ENCODE measurements around the gene DIS3L2.
"Not testable (repeated sequence)": the region's sequence is repeated elsewhere in the genome, so short reads cannot be mapped to it uniquely, and the experiment has no call there.

DIS3L2 gene

GRCh38 chr2:231929961-231930592 lies 31.4 kb upstream of the DIS3L2 start:
- no peak for DNase-seq

GRCh38 chr2:231930593-231931281 lies 30.8 kb upstream of the DIS3L2 start:
- no peak for DNase-seq

- DNase-seq = no peak
Measured at GRCh38 chr2:231931481-231931915, 30.0 kb upstream of the DIS3L2 start.

- DNase-seq = no peak
Measured at GRCh38 chr2:231932711-231932970, 28.9 kb upstream of the DIS3L2 start.

GRCh38 chr2:231932985-231933915 lies 28.3 kb upstream of the DIS3L2 start:
- DNase-seq = no peak

GRCh38 chr2:231933916-231934401 lies 27.6 kb upstream of the DIS3L2 start:
- no peak for DNase-seq

- DNase-seq = no peak
Measured at GRCh38 chr2:231934441-231935206, 26.9 kb upstream of the DIS3L2 start.

GRCh38 chr2:231935207-231935524 lies 26.3 kb upstream of the DIS3L2 start:
- DNase-seq = no peak

GRCh38 chr2:231935815-231936214 lies 25.7 kb upstream of the DIS3L2 start:
- no peak for DNase-seq

GRCh38 chr2:231936491-231936890 lies 25.0 kb upstream of the DIS3L2 start:
- DNase-seq = no peak

GRCh38 chr2:231937057-231937456 lies 24.5 kb upstream of the DIS3L2 start:
- DNase-seq = no peak

- no peak for DNase-seq
Measured at GRCh38 chr2:231939022-231939421, 22.5 kb upstream of the DIS3L2 start.

GRCh38 chr2:231940795-231941194 lies 20.7 kb upstream of the DIS3L2 start:
- no peak for DNase-seq

GRCh38 chr2:231941673-231942072 lies 19.8 kb upstream of the DIS3L2 start:
- no peak for DNase-seq

- DNase-seq = no peak
Measured at GRCh38 chr2:231942180-231942579, 19.3 kb upstream of the DIS3L2 start.

GRCh38 chr2:231946241-231946814 lies 15.2 kb upstream of the DIS3L2 start:
- DNase-seq = no peak

- not testable (repeated sequence) for DNase-seq
Measured at GRCh38 chr2:231947112-231947511, 14.4 kb upstream of the DIS3L2 start.

GRCh38 chr2:231947694-231948093 lies 13.8 kb upstream of the DIS3L2 start:
- no peak for DNase-seq

- DNase-seq = no peak
Measured at GRCh38 chr2:231951452-231952035, 10.0 kb upstream of the DIS3L2 start.

- DNase-seq = no peak
Measured at GRCh38 chr2:231955758-231956472, 5.6 kb upstream of the DIS3L2 start.

GRCh38 chr2:231957913-231958763 lies 3.4 kb upstream of the DIS3L2 start:
- DNase-seq = no peak
